Heart right ventricle (tissue), 16 donors: ENCODE data around the gene KLRK1. TPM values are rescaled to one million over a fixed set of nuclear protein-coding genes. Genes with fewer than 3 reads are reported as not detected.

ENCODE experiments used
- ATAC-seq, 8 donors: fragments of 200-7000 bp; cut with Tn5 transposase; one replicate each; pipeline ENCODE4 v1.9.1; 2020; ENCODE audit warnings: mild to moderate bottlenecking in 8 of 8, moderate library complexity in 8 of 8, moderate number of reproducible peaks in 1 of 8
- DNase-seq, 2 donors: peaks; one replicate each; pipeline ENCODE4 v3.0.0-alpha.2; 2020
- H3K27ac ChIP-seq, 10 donors: fragments of 200-600 bp; sonication (generic) in 2 of 10; one replicate each; pipeline versions ENCODE4 v1.5.0 to v1.8.0; 2020 to 2022; ENCODE audit warnings: mild to moderate bottlenecking in 3 of 10
- H3K27me3 ChIP-seq, 7 donors: fragments of 200-600 bp; one replicate each; pipeline ENCODE4 v1.8.0; 2021 to 2022; ENCODE audit warnings: mild to moderate bottlenecking in 2 of 7
- H3K36me3 ChIP-seq, 9 donors: fragments of 200-600 bp; sonication (generic) in 1 of 9; one replicate each; pipeline versions ENCODE4 v1.5.0 to v1.8.0; 2020 to 2022; ENCODE audit warnings: mild to moderate bottlenecking in 2 of 9
- H3K4me1 ChIP-seq, 9 donors: fragments of 200-600 bp; sonication (generic) in 1 of 9; one replicate each; pipeline versions ENCODE4 v1.5.0 to v1.8.0; 2020 to 2022; ENCODE audit warnings: mild to moderate bottlenecking in 4 of 9
- H3K4me3 ChIP-seq, 10 donors: fragments of 200-600 bp; sonication (generic) in 2 of 10; one replicate each; pipeline versions ENCODE4 v1.5.0 to v1.8.0; 2020 to 2022; ENCODE audit warnings: mild to moderate bottlenecking in 7 of 10, moderate library complexity in 2 of 10
- H3K9me3 ChIP-seq, 11 donors: fragments of 200-600 bp in 10 of 11; sonication (generic) in 2 of 11; one replicate each; pipeline versions ENCODE4 v1.5.0 to v1.8.0; 2013 to 2022; ENCODE audit warnings: mild to moderate bottlenecking in 2 of 11, control low read depth in 1 of 11, moderate library complexity in 1 of 11
- CTCF ChIP-seq, 9 donors: fragments of 200-600 bp; sonication (generic) in 2 of 9; IDR thresholded peaks; one replicate each; pipeline versions ENCODE4 v1.5.0 to v1.8.0; 2021 to 2022; ENCODE audit warnings: antibody characterized with exemption in 9 of 9, mild to moderate bottlenecking in 5 of 9, moderate library complexity in 1 of 9
- WGBS, 2 donors: extraction: QIAGEN DNeasy Blood & Tissue Kit; methylation state at CpG; one replicate each; pipeline ENCODE4 v1.1.7; 2013; ENCODE audit warnings: inconsistent platforms in 1 of 2; 5-methylcytosine and 5-hydroxymethylcytosine counted together
- intact Hi-C, 10 donors: fragments of 100-400 bp; cut with DNase I; formaldehyde crosslinking; loops; one replicate each; pipeline versions ENCODE4 v1.11.1 to v1.14.2; 2022
- polyA plus RNA-seq, 2 donors: library from polyadenylated mRNA; stranded (reverse); fragments of 200-250 nt; gene quantifications; one replicate each; pipeline ENCODE4 v1.2.3, GENCODE V29; 2013
- total RNA-seq, 10 donors: library from RNA; stranded (reverse); fragmentation: NEBNext Ultra II Directional in 3 of 10; extraction: Animal tissue kit (Norgen Biotek cat#: 25700) in 3 of 10; gene quantifications; one replicate each; pipeline versions ENCODE4 v1.2.1 to v1.2.4, GENCODE V29; 2021 to 2023
- donor health status: Arrhythmogenic right ventricular cardiomyopathy.
- donor health status: ischemic (EF 13 %, LVEDD 7.1; RV severe dilation, severe dysfunction).
- donor health status: healthy with polysubstance abuse.
- donor health status: DM: no; HTN: yes; CAD: no.
- donor health status: DM: no; HTN: no; CAD: no.
- donor health status: ischemic (EF 25% LVEDD 6.9; RV normal size, moderate dysfunction).
- donor health status: ischemic (EF 25% LVEDD 5.7; RV mildly dilated, moderate dysfunction).
- donor health status: healthy.
- donor health status: DM: yes; HTN: yes; CAD: no.
- donor health status: Ischemic cardiomyopathy.
- donor health status: ischemic (EF 35%, LVEDD 5.7; RV mildly dilated, moderate dysfunction).
- donor health status: nonischemic (EF 11% LVEDD 7.7; RV severe dilation, severe dysfunction).
- donor health status: DM: yes; HTN: yes; CAD: no.
- donor health status: PGD.
- donor health status: ischemic (EF 29% LVEDD 5.4; RV normal size, mild dysfunction).
- donor health status: nonischemic (EF 23%, LVEDD 6.1; RV moderate dilation, normal function).

KLRK1 gene
- total and polyA plus RNA-seq, 12 donors = 0.15 to 5.2 (median 0.57) TPM; not detected in 1

GRCh38 chr12:10365696-10366405 is 24.0 kb downstream of the KLRK1 start:
- H3K4me3 ChIP-seq = peak overlapping the region in 9 of 10 donors; percentile 44 to 96 (median 75)
- 38 to 43% methylated on average over 6 of the region's 6 CpGs for WGBS, 2 donors
- H3K36me3 ChIP-seq = no peaks in the 10 kb centered on the region
- intact Hi-C loops = loop anchor here in 3 of 10 donors (10.0 kb wide), 3 partner anchors 131 to 359 kb away; partner anchors contain the start of gene YBX3 (in 1 of the 3)
- no peak for DNase-seq
- peak overlapping the region in 9 of 10 donors; percentile 81 to 97 (median 94) for H3K27ac ChIP-seq
- TF ChIP-seq CTCF (IDR thresholded peaks at IDR 0.05) = peak in 4 of 9 donors; percentile 9 to 29 (median 23)
- ATAC-seq = no peak
- H3K9me3 ChIP-seq = no peaks in the 10 kb centered on the region
- peaks cover 0 to 55% (median 27%) of the 10 kb centered on the region in 9 donors for H3K4me1 ChIP-seq
- no peaks in the 10 kb centered on the region for H3K27me3 ChIP-seq

- intact Hi-C loops = loop anchor here in 3 of 10 donors (5.0 to 10.0 kb wide), 4 partner anchors 130 to 360 kb away; partner anchors contain the start of genes GABARAPL1 (in 1 of the 3) and YBX3 (in 1 of the 3)
- no peaks in the 10 kb centered on the region for H3K9me3 ChIP-seq
- H3K27ac ChIP-seq = peak overlapping the region; percentile 78 to 97 (median 94)
- ATAC-seq = peak; percentile 83 to 93 (median 86)
- no peaks in the 10 kb centered on the region for H3K27me3 ChIP-seq
- no peak for TF ChIP-seq CTCF (IDR thresholded peaks at IDR 0.05)
- peak overlapping the region; percentile 44 to 96 (median 71) for H3K4me3 ChIP-seq
- 1% methylated on average over 15 of the region's 15 CpGs for WGBS, 2 donors
- no peaks in the 10 kb centered on the region for H3K36me3 ChIP-seq
- DNase-seq = peak; percentile 22 to 76
- peaks cover 0 to 54% (median 27%) of the 10 kb centered on the region in 9 donors for H3K4me1 ChIP-seq
These were observed 24.8 kb downstream of the KLRK1 start for GRCh38 chr12:10364815-10365622.

- Histone ChIP-seq H3K36me3 (no peaks in the 10 kb centered on the region), H3K4me1 (peaks cover 0 to 54% (median 27%) of the 10 kb centered on the region in 9 donors), H3K27me3 (no peaks in the 10 kb centered on the region), H3K9me3 (no peaks in the 10 kb centered on the region), H3K27ac (peak overlapping the region; percentile 78 to 97 (median 94)), H3K4me3 (peak overlapping the region; percentile 44 to 96 (median 71))
- DNase-seq (peak in 1 of 2 donors; percentile 29), ATAC-seq (peak; percentile 72 to 82 (median 76))
- WGBS, 2 donors = 14 to 16% methylated on average over 19 of the region's 19 CpGs
- TF ChIP-seq CTCF (IDR thresholded peaks at IDR 0.05) = no peak
- intact Hi-C loops = loop anchor here in 3 of 10 donors (5.0 to 10.0 kb wide), 4 partner anchors 129 to 361 kb away; partner anchors contain the start of genes GABARAPL1 (in 1 of the 3) and YBX3 (in 1 of the 3)
These were observed 25.7 kb downstream of the KLRK1 start for GRCh38 chr12:10363914-10364814.
